ENCODE measurements around the gene SERTAD4.
A peak's percentile ranks its signal among the peaks of the same experiment; 100 is the strongest.

Gene SERTAD4

GRCh38 chr1:210233495-210234328 is 1.1 kb downstream of the SERTAD4 start:
- DNase-seq: peak; percentile 33

- DNase-seq: no peak
Observed at GRCh38 chr1:210234329-210234757, 1.7 kb downstream of the SERTAD4 start.

- no peak for DNase-seq
Observed at GRCh38 chr1:210235363-210236053, 2.9 kb downstream of the SERTAD4 start.

GRCh38 chr1:210236386-210236839 is 3.8 kb downstream of the SERTAD4 start:
- no peak for DNase-seq

GRCh38 chr1:210236840-210237409 is 4.3 kb downstream of the SERTAD4 start:
- DNase-seq: peak; percentile 9

GRCh38 chr1:210237479-210237878 is 4.9 kb downstream of the SERTAD4 start:
- DNase-seq: no peak

GRCh38 chr1:210237981-210238380 is 5.4 kb downstream of the SERTAD4 start:
- DNase-seq: no peak

GRCh38 chr1:210239349-210240111 is 6.9 kb downstream of the SERTAD4 start:
- no peak for DNase-seq

- DNase-seq: no peak
Observed at GRCh38 chr1:210241121-210241520, 8.5 kb downstream of the SERTAD4 start.

- DNase-seq: no peak
Observed at GRCh38 chr1:210244746-210245367, 12.3 kb downstream of the SERTAD4 start.

GRCh38 chr1:210246447-210246846 is 13.9 kb downstream of the SERTAD4 start:
- no peak for DNase-seq

GRCh38 chr1:210248341-210248740 is 15.7 kb downstream of the SERTAD4 start:
- DNase-seq: no peak

GRCh38 chr1:210250665-210250997 is 18.0 kb downstream of the SERTAD4 start:
- no peak for DNase-seq

GRCh38 chr1:210250998-210251679 is 18.5 kb downstream of the SERTAD4 start:
- peak; percentile 96 for DNase-seq

GRCh38 chr1:210251680-210252490 is 19.3 kb downstream of the SERTAD4 start:
- no peak for DNase-seq

GRCh38 chr1:210252621-210253051 is 20.0 kb downstream of the SERTAD4 start:
- no peak for DNase-seq

- no peak for DNase-seq
Observed at GRCh38 chr1:210254298-210254697, 21.7 kb downstream of the SERTAD4 start.

GRCh38 chr1:210257698-210258529 is 25.3 kb downstream of the SERTAD4 start:
- DNase-seq: no peak

- peak; percentile 20 for DNase-seq
Observed at GRCh38 chr1:210259561-210259960, 27.0 kb downstream of the SERTAD4 start.

- no peak for DNase-seq
Observed at GRCh38 chr1:210260096-210260495, 27.5 kb downstream of the SERTAD4 start.
